SW 1271 (cell line): ENCODE data around the gene ARIH1.

Experiments used
- DNase-seq, 2 experiments: peaks; one replicate each; lab custom pipeline; 2025; lab: John Stamatoyannopoulos, UW

The ARIH1 gene

GRCh38 chr15:72540606-72541237, 66.6 kb downstream of the ARIH1 start:
- DNase-seq = no peak

DNA sequence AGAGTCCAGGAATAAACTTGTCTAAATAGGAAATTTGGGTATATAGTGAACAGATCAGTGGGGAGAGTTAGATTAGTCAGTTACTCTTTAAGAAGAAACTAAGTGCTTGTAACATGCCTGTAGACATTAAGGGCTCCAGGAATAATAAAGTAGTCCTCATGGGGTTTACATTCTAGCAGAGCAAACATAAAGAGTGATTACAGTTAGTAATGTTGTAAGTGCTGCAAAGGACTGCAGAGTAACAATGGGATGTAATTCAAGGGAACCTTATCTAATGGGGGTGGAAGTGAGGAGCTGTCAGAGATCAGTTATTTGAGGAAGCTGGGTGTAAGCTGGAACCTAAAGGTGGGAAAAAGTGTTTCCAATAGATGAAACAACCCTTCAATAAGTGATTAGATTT, 67.5 kb downstream of the ARIH1 start:
- no peak for DNase-seq

DNA sequence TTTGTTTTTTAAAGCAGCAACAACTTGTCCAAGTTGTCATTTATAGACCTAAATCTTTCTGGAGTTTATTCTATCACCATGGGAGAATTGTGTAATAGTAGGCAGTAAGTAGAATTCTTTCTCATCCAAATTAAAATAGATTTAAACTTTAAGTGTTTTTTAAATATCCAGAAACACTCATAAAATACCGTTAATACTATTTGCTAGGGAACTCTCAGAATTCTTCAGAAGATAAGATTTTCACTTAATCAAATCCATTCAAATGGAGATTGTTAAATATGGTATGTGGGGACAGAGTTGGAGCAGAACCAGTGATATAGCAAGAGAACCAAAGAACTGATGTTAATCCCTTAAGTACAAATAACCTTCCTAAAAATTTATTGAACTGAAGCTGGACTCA, 71.0 kb downstream of the ARIH1 start:
- no peak for DNase-seq

DNA sequence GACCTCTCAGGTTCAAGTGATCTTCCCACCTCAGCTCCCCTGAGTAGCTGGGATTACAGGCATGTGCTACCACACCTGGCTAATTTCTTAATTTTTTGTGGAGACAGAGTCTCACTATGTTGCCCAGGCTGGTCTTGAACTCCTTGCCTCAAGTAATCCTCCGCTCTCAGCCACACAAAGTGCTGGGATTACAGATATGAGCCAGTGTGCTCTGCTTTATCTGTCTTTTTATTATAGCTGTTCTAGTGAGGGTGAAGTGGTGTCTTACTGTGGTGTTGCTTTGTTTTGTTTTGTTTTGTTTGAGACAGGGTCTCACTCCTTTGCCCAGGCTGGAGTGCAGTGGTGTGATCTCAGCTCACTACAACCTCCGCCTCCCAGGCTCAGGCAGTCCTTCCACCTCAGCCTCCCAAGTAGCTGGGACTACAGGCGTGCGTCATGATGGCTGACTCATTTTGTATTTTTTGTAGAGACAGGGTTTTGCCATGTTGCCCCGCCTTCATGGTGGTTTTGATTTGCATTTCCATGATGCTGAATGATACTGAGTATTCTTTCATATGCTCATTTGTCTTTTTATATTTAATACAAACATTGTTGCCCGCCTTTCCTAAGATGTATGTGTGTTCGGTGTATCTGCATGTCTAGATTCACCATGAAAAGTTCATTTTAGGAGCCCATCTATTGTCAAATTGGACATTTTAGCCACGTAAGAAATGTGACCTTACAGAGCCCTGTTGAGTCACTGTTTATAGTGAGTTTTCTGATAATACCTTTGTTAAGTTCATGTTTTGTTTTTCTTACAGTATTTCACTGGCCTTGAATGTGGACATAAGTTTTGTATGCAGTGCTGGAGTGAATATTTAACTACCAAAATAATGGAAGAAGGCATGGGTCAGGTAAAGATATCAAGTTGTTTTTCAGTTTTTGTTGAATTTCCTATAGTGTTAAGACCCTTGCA, 80.6 kb downstream of the ARIH1 start:
- DNase-seq = no peak

DNA sequence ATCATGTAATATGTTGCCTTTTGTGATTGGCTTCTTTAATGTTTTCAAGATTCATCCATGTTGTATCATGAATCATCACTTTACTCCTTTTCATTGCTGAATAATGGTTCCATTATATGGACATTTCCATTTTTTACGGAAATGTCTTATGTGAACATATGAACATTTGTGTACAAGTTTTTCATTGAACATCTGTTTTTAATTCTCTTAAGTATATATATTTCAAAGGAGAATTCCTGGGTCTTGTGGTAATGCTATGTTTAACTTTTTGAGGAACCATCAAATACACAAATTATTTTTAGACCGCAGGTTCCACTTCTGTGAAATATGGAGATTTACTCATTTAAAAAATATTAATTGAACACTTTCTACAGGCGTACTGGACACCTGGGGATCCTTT, 85.7 kb downstream of the ARIH1 start:
- DNase-seq = no peak

DNA sequence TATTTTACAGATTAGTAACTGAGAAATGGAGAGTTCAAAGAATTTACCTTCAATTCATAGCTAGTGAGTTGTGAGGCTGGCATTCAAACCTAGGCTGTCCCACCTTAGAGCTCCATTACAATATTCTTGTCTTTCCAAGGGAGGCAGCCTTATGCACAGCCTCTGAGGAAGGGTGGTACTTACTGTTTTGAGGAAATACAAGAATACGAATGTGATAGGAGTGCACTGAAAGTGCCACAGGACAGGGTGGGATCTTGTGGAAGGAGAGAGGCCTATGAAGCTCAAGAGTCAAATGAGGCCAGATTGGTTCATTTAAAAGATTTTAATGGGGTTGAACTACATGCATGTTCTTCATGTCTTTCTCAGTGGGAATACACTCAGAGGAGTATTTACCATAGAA, 86.3 kb downstream of the ARIH1 start:
- DNase-seq = no peak

- DNase-seq = no peak
These were observed 88.3 kb downstream of the ARIH1 start for GRCh38 chr15:72562386-72562785.

DNA sequence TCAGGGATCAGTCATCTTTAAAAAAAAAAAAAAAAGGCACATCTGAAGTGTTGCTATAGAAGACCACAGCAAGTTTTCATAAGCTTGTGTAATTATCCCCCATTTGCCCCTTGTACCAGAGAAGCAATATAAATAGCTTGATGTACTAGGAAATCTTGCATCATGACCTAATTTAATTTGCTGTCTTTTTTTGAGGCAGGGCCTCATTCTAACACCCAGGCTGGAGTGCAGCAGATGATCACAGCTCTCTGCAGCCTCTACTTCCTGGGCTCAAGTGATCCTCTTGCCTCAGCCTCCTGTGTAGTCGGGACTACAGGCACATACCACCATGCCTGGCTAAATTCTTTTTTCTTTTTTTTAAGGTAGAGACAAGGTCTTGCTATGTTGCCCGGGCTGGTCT, 88.7 kb downstream of the ARIH1 start:
- no peak for DNase-seq

- no peak for DNase-seq
These were observed 90.0 kb downstream of the ARIH1 start for GRCh38 chr15:72564091-72564490.

DNA sequence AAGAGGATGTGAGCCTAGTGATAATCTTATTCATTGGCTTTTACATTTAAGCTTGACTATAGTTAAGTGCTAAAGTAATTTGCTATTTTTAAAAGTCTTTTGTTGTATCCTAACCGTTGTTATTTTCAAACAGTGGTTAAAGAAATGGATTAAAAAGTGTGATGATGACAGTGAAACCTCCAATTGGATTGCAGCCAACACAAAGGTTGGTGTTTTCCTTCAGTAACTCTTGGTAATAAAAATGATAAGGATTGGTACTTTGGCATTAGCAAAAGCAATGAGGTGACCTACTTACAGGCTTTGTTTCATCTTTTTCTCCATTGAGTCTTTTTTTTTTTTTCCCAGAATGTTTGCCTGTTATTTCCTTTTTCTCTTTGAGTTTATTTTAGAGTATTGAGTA, 92.8 kb downstream of the ARIH1 start:
- no peak for DNase-seq

GRCh38 chr15:72570059-72570458, 95.9 kb downstream of the ARIH1 start:
- no peak for DNase-seq

DNA sequence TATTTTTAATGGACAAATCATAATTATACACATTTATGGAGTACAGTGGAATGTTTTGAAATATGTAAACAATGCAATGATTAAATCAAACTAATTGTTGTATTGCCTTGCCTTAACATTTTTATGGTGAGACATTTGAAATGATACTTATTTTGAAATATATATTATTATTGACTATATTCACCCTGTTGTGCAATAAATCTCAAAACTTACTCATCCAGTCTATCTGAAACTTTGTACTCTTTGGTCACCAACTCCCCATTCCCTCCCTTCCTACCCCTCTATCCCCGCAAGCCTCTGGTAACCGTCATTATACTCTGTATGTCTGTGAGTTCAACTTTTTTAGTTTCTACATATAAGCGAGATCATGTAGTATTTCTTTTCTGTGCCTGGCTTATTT, 105.7 kb downstream of the ARIH1 start:
- DNase-seq = no peak

- no peak for DNase-seq
These were observed 109.9 kb downstream of the ARIH1 start for GRCh38 chr15:72584006-72584405.

- DNase-seq = no peak
These were observed 110.9 kb downstream of the ARIH1 start for GRCh38 chr15:72585025-72585424.

DNA sequence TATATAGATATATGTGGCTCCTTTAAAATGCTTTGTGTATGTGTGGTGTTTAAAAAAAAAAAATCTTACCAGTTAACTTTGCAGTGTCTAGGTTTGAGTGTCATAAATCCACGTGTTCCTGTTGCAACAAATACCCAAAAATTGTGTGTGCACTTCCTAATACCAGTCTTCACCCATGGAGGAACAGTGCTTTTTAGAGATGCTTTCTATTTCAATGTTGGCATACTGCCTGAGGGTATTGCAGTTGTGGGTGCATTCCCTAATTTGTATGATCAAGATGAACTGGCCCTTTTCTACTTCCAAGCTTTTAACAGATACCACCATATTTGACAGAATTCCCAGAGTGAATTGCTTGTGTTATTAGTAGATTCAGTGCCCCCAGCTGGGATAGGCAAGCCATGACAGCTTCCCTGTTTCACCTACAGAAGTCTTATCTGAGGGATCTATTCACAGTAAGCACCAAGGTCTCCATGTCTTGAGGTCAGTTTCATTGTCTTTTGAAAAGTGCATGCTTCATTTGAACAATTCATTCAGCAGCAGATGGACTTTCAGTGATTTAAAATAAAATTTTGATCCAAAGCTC, 111.4 kb downstream of the ARIH1 start:
- peak in 1 of 2 experiments; percentile 39 for DNase-seq

DNA sequence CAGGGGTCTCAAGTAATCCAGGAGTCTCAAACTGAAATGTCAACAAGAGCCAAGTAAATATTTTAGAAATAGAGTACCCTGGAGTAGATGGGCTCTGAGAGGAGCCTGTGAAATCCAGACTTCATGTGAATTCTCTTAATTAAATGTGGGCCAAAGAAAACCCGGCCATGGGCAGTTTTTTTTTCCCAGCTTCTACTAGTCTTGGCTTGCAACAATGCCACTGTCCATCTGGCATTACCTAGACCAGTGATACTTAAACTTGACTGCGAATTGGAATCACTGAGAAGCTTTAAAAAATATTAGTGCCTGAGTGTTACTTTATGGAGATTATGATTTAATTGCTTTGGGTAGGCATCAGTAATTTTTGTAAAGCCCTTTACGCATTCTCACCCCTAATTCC, 114.0 kb downstream of the ARIH1 start:
- DNase-seq = no peak

DNA sequence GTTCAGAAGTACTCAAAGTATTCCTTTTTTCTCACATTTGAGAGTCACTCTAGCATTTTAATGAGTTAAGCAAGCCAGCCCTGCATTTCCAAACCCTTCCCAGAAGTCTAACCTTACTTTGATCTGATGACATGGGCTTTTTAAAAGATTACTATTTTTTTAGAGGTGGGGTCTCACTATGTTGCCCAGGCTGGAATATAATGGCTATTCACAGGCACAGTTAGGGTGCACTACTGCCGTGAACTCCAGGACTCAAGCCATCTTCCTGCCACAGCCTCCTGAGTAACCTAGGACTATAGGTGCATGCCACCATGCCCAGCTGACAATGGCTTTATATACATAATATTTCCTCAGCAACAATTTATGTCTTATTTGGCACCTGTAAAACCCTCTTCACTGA, 116.3 kb downstream of the ARIH1 start:
- no peak for DNase-seq

GRCh38 chr15:72591361-72591760, 117.2 kb downstream of the ARIH1 start:
- DNase-seq = no peak

DNA sequence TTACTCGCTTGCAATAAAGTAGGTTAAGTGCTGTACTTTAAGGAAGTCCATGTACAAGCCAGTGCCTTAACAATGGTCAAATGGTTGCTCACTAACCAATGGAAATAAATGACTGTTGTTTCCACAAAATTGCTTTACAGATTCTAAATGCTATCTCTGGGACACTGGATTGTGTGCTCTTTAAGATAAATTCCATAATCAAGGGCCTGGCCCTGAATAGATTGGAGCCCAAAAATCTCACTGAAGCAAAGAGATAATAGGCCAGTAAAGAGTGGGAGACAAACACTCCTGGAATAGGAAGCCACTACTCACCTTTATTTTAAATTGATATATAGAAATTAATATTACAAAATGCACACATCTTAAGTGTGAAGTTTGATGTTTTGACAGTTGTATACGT, 118.0 kb downstream of the ARIH1 start:
- no peak for DNase-seq

DNA sequence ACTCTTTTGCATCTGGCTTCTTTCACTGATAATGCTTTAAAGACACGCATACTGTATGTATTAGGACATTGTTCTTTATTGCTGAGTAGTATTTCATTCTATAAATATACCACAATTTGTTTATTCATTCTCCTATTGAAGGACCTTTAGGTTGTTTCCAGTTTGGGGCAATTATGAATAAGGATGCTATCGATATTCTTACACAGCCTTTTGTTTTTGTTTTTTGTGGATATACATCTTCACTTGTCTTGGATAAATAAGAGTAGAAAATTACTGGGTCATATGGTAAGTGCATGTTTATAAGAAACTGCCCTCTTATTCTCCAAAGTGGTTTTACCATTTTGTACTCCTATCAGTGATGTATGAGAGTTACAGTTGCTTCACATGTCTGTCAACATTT, 118.5 kb downstream of the ARIH1 start:
- DNase-seq = no peak

GRCh38 chr15:72593838-72594237, 119.7 kb downstream of the ARIH1 start:
- DNase-seq = no peak

DNA sequence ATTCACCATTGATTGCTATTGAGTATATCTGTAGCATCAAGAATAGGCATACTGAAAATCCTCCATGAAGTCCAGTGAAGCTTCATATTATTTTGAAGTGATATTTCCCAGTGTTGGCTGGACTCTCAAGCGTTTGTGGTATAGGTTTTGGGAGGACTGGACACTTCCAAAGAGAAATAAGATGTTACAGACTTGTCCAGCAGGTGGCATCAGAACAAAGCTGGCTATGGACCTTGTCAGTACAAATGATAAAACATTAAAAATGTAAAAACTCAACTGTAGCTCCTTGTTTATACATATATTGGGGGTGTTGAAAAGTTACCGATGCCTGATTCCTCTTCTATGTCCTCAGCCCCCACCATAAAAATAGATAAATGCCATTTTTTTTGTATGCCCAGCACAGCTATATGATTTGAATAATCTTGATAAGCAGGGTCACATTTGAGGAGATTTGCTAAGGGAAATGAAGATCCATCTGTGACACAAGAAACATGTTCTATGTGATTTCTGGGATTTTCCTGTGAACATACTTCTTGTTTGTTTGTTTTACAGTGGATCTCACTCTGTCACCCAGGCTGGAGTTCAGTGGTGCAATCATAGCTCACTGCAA, 125.8 kb downstream of the ARIH1 start:
- peak in 1 of 2 experiments; percentile 70 for DNase-seq

DNA sequence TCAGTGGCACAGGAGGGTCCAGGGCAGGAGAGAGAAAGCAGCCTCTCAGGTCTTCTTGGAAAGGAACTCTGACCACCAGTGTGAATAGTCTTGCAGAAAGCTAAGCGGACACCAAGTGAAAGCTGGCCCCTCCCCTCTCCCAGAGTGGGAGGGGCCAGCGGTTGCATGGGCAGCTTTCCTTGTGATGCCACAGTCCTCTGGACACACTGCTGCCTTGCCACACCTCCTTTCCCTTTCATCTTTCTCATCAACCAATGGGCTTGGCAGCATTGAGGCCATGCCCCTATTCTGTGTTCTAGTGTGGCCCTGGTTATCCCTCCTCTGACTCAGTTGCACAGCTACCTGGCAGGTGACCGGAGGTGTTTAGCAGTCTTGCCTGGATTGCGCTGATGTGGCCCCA, 130.7 kb downstream of the ARIH1 start:
- DNase-seq = no peak
